Spinal cord (tissue), 10 donors: ENCODE measurements around the gene DENND5A. TPM values are rescaled to one million over a fixed set of nuclear protein-coding genes. Genes with fewer than 3 reads are reported as not detected.
A peak's percentile ranks its signal among the peaks of the same experiment; 100 is the strongest.
"Not testable (repeated sequence)": the region's sequence is repeated elsewhere in the genome, so short reads cannot be mapped to it uniquely, and the experiment has no call there.

Experiments used
- DNase-seq, 6 donors: peaks; one replicate each; pipeline versions ENCODE4 v3.0.0 to v3.0.0-alpha.2; 2013 to 2015; ENCODE audit warnings: low spot score in 6 of 6, low read depth in 4 of 6
- H3K27ac ChIP-seq: one replicate; pipeline ENCODE4 v1.5.1; 2013; ENCODE audit warnings: low read depth, low read length, control low read depth
- H3K27me3 ChIP-seq: one replicate; pipeline ENCODE4 v1.6.1; 2013; ENCODE audit warnings: low read length; ENCODE audit not compliant: control insufficient read depth, insufficient read depth
- H3K36me3 ChIP-seq: one replicate; pipeline ENCODE4 v1.6.1; 2013; ENCODE audit warnings: low read length; ENCODE audit not compliant: control insufficient read depth, insufficient read depth
- H3K4me1 ChIP-seq: one replicate; pipeline ENCODE4 v1.6.1; 2013; ENCODE audit warnings: low read length; ENCODE audit not compliant: control insufficient read depth, insufficient read depth
- H3K4me3 ChIP-seq: one replicate; pipeline ENCODE4 v1.5.1; 2013; ENCODE audit warnings: low read depth, low read length, control low read depth
- H3K9me3 ChIP-seq: one replicate; pipeline ENCODE4 v1.6.1; 2013; ENCODE audit warnings: low read length; ENCODE audit not compliant: control insufficient read depth, insufficient read depth
- WGBS: methylation state at CpG from one replicate; pipeline ENCODE4 v1.1.5; 2013; ENCODE audit warnings: missing lambda C conversion rate; ENCODE audit not compliant: insufficient coverage; 5-methylcytosine and 5-hydroxymethylcytosine counted together
- polyA plus RNA-seq, 2 donors: library from polyadenylated mRNA; unstranded; fragments of 120-200 nt; gene quantifications; one replicate each; pipeline ENCODE4 v1.2.1, GENCODE V29; 2013; ENCODE audit not compliant: insufficient read length in 2 of 2
- total RNA-seq, 2 donors: library from RNA; depleted of rRNA in 1 of 2; stranded (reverse); fragments of 120-200 nt in 1 of 2; fragments of >200 nt in 1 of 2; gene quantifications; one replicate each; pipeline versions ENCODE4 v1.2.3 to v1.2.4, GENCODE V29; 2013 to 2014
- donor health status: healthy.

Gene DENND5A
- total and polyA plus RNA-seq, 4 donors, result 179 to 285 (median 183) TPM

GRCh38 chr11:9250139-9250582 is 15.0 kb downstream of the DENND5A start:
- Histone ChIP-seq H3K4me3 (no peak overlapping the region), H3K27me3 (no peaks in the 10 kb centered on the region), H3K4me1 (no peaks in the 10 kb centered on the region), H3K9me3 (no peaks in the 10 kb centered on the region), H3K36me3 (peaks cover 9% of the 10 kb centered on the region), H3K27ac (no peak overlapping the region)
- no peak for DNase-seq
- WGBS, result 14% methylated on average over 2 of the region's 2 CpGs

- H3K27me3 ChIP-seq, result no peaks in the 10 kb centered on the region
- WGBS, result no CpG with 5 or more reads among the region's 7 CpGs
- H3K36me3 ChIP-seq, result peaks cover 7% of the 10 kb centered on the region
- no peaks in the 10 kb centered on the region for H3K4me1 ChIP-seq
- no peaks in the 10 kb centered on the region for H3K9me3 ChIP-seq
- no peak overlapping the region for H3K4me3 ChIP-seq
- DNase-seq, result no peak
- no peak overlapping the region for H3K27ac ChIP-seq
Observed at GRCh38 chr11:9249252-9249651, 15.9 kb downstream of the DENND5A start.

GRCh38 chr11:9247863-9248262 is 17.3 kb downstream of the DENND5A start:
- H3K4me1 ChIP-seq, result no peaks in the 10 kb centered on the region
- 100% methylated on average over 1 of the region's 3 CpGs for WGBS
- H3K27me3 ChIP-seq, result no peaks in the 10 kb centered on the region
- no peak overlapping the region for H3K27ac ChIP-seq
- DNase-seq, result no peak
- H3K4me3 ChIP-seq, result no peak overlapping the region
- H3K36me3 ChIP-seq, result peaks cover 2% of the 10 kb centered on the region
- H3K9me3 ChIP-seq, result no peaks in the 10 kb centered on the region

GRCh38 chr11:9236242-9236641 is 28.9 kb downstream of the DENND5A start:
- H3K27me3 ChIP-seq, H3K4me3 ChIP-seq: not testable (repeated sequence)
- 99% methylated on average over 8 of the region's 10 CpGs for WGBS

GRCh38 chr11:9232482-9232881 is 32.7 kb downstream of the DENND5A start:
- H3K9me3 ChIP-seq, result no peaks in the 10 kb centered on the region
- no peaks in the 10 kb centered on the region for H3K36me3 ChIP-seq
- no peak overlapping the region for H3K4me3 ChIP-seq
- peaks cover 27% of the 10 kb centered on the region for H3K4me1 ChIP-seq
- 60% methylated on average over 1 of the region's 3 CpGs for WGBS
- no peaks in the 10 kb centered on the region for H3K27me3 ChIP-seq
- peak overlapping the region; percentile 89 for H3K27ac ChIP-seq
- DNase-seq, result no peak

More at GRCh38 chr11:9236242-9236641, 28.9 kb downstream of the DENND5A start:
- not testable (repeated sequence) for DNase-seq, H3K9me3 ChIP-seq, H3K27ac ChIP-seq, H3K36me3 ChIP-seq, H3K4me1 ChIP-seq

- peak; percentile 55 to 91 (median 68) for DNase-seq
- no peaks in the 10 kb centered on the region for H3K27me3 ChIP-seq
- WGBS, result no CpG with 5 or more reads among the region's 1 CpG
- no peaks in the 10 kb centered on the region for H3K36me3 ChIP-seq
- H3K4me3 ChIP-seq, result peak overlapping the region; percentile 12
- H3K27ac ChIP-seq, result peak overlapping the region; percentile 89
- H3K9me3 ChIP-seq, result no peaks in the 10 kb centered on the region
- H3K4me1 ChIP-seq, result peaks cover 27% of the 10 kb centered on the region
Observed at GRCh38 chr11:9231848-9232177, 33.3 kb downstream of the DENND5A start.

GRCh38 chr11:9230296-9230695 is 34.9 kb downstream of the DENND5A start:
- Histone ChIP-seq H3K27me3 (no peaks in the 10 kb centered on the region), H3K4me1 (peaks cover 27% of the 10 kb centered on the region), H3K27ac (peak overlapping the region; percentile 89), H3K4me3 (no peak overlapping the region), H3K9me3 (no peaks in the 10 kb centered on the region), H3K36me3 (no peaks in the 10 kb centered on the region)
- DNase-seq, result no peak
- WGBS, result 89% methylated on average over 3 of the region's 3 CpGs

- no peak overlapping the region for H3K27ac ChIP-seq
- DNase-seq, result no peak
- no peaks in the 10 kb centered on the region for H3K9me3 ChIP-seq
- H3K27me3 ChIP-seq, result no peaks in the 10 kb centered on the region
- WGBS, result 88% methylated on average over 1 of the region's 5 CpGs
- no peaks in the 10 kb centered on the region for H3K36me3 ChIP-seq
- no peak overlapping the region for H3K4me3 ChIP-seq
- H3K4me1 ChIP-seq, result peaks cover 27% of the 10 kb centered on the region
Observed at GRCh38 chr11:9228091-9228490, 37.1 kb downstream of the DENND5A start.

GRCh38 chr11:9225748-9226298 is 39.3 kb downstream of the DENND5A start:
- Histone ChIP-seq H3K36me3 (no peaks in the 10 kb centered on the region), H3K4me3 (no peak overlapping the region), H3K27me3 (no peaks in the 10 kb centered on the region), H3K9me3 (no peaks in the 10 kb centered on the region), H3K27ac (no peak overlapping the region), H3K4me1 (peaks cover 26% of the 10 kb centered on the region)
- no peak for DNase-seq
- no CpG with 5 or more reads among the region's 1 CpG for WGBS

GRCh38 chr11:9222654-9223053 is 42.5 kb downstream of the DENND5A start:
- DNase-seq, result peak in 2 of 6 donors; percentile 24 to 42
- Histone ChIP-seq H3K9me3 (no peaks in the 10 kb centered on the region), H3K27ac (peak overlapping the region; percentile 47), H3K36me3 (no peaks in the 10 kb centered on the region), H3K4me3 (no peak overlapping the region), H3K27me3 (no peaks in the 10 kb centered on the region), H3K4me1 (peaks cover 4% of the 10 kb centered on the region)
- 71% methylated on average over 2 of the region's 3 CpGs for WGBS
